GM12878 (cell line): ENCODE results near the gene DST. TPM values are rescaled to one million over a fixed set of nuclear protein-coding genes. Genes with fewer than 3 reads are reported as not detected.

Source experiments
- ATAC-seq: fragments of 200-7000 bp; cut with Tn5 transposase; 3 replicates; pipeline ENCODE4 v1.9.1; 2020; ENCODE audit warnings: mild to moderate bottlenecking, moderate library complexity
- BruUV-seq: library from RNA; stranded (reverse); fragments of 400-500 nt; replicated peaks from 2 replicates; lab custom pipeline; 2021; lab: Mats Ljungman, UMichigan
- CTCF ChIA-PET: fragments of 300-600 bp; sonication (Branson Sonifier 250); formaldehyde crosslinking; extraction: SDS; loops from one replicate; lab custom pipeline; 2021; ENCODE audit warnings: inconsistent platforms; lab: Yijun Ruan, JAX
- POLR2A ChIA-PET: fragments of 350-600 bp; formaldehyde crosslinking; extraction: SDS; loops from one replicate; lab custom pipeline; 2021; ENCODE audit warnings: inconsistent platforms; lab: Charles Lee
- RAD21 ChIA-PET: fragments of 300-600 bp; sonication (Branson Sonifier 250); formaldehyde crosslinking; loops from one replicate; lab custom pipeline; 2023; ENCODE audit warnings: antibody characterized with exemption; ENCODE audit not compliant: unreplicated experiment; lab: Charles Lee
- SMC1A ChIA-PET: fragments of 300-600 bp; sonication (Branson Sonifier 250); formaldehyde crosslinking; loops from one replicate; lab custom pipeline; 2023; ENCODE audit not compliant: unreplicated experiment, uncharacterized antibody; lab: Charles Lee
- DNase-seq: peaks from one replicate; pipeline ENCODE4 v3.0.0-alpha.2; 2011; ENCODE audit warnings: low read depth, low spot score
- FAIRE-seq: peaks from 3 replicates; lab custom pipeline; 2011; peaks lifted over from hg19 to GRCh38; lab: Jason Lieb, UNC
- H2AFZ ChIP-seq: 2 replicates; pipeline ENCODE4 v1.6.0; 2011; ENCODE audit warnings: low read depth, low read length, control low read depth; ENCODE audit not compliant: control insufficient read depth
- H3K27ac ChIP-seq: 2 replicates; pipeline ENCODE4 v1.5.1; 2011; ENCODE audit warnings: control low read depth; ENCODE audit not compliant: control insufficient read depth, insufficient read depth
- H3K27me3 ChIP-seq, 2 experiments: replicated peaks in 1 of 2; 2 replicates each; pipeline versions ENCODE4 v1.6.0 to v1.6.1; 2011; ENCODE audit warnings: low read length in 1 of 2; ENCODE audit not compliant: control insufficient read depth in 2 of 2, insufficient read depth in 2 of 2
- H3K36me3 ChIP-seq, 2 experiments: 2 replicates each; pipeline ENCODE4 v1.5.1; 2011; ENCODE audit warnings: low read length in 1 of 2; ENCODE audit not compliant: control insufficient read depth in 2 of 2, insufficient read depth in 2 of 2
- H3K4me1 ChIP-seq: 2 replicates; pipeline ENCODE4 v1.6.1; 2011; ENCODE audit warnings: mild to moderate bottlenecking, low read length, moderate library complexity, mixed read lengths; ENCODE audit not compliant: control insufficient read depth, insufficient read depth
- H3K4me2 ChIP-seq: 2 replicates; pipeline ENCODE4 v1.6.0; 2011; ENCODE audit warnings: control low read depth; ENCODE audit not compliant: control insufficient read depth, insufficient read depth
- H3K4me3 ChIP-seq: fragments of 200-600 bp; sonication (generic); 2 replicates; pipeline ENCODE4 v1.5.1; 2016
- H3K79me2 ChIP-seq: 2 replicates; pipeline ENCODE4 v1.6.0; 2011; ENCODE audit warnings: low read length; ENCODE audit not compliant: control insufficient read depth, insufficient read depth
- H3K9ac ChIP-seq: 2 replicates; pipeline ENCODE4 v1.8.0; 2011; ENCODE audit warnings: low read length, control low read depth, mixed read lengths; ENCODE audit not compliant: control insufficient read depth, insufficient read depth
- H3K9me3 ChIP-seq: replicated peaks from 3 replicates; pipeline ENCODE4 v1.5.1; 2011; ENCODE audit warnings: mild to moderate bottlenecking, low read length; ENCODE audit not compliant: control insufficient read depth, insufficient read depth
- H4K20me1 ChIP-seq: 2 replicates; pipeline ENCODE4 v1.6.0; 2011; ENCODE audit not compliant: control insufficient read depth, insufficient read depth
- BRCA1 ChIP-seq: IDR thresholded peaks from 2 replicates; pipeline ENCODE4 v1.6.1; 2011; ENCODE audit warnings: low read depth, low read length, improper control_type of control experiment
- EED ChIP-seq: sonication (generic); IDR thresholded peaks from 2 replicates; pipeline ENCODE4 v1.6.1; 2016; ENCODE audit warnings: antibody characterized with exemption, low read depth
- HCFC1 ChIP-seq: fragments of 150-350 bp; IDR thresholded peaks from 2 replicates; pipeline ENCODE4 v1.6.1; 2014; ENCODE audit warnings: low read length
- NFYA ChIP-seq: IDR thresholded peaks from 2 replicates; pipeline ENCODE4 v1.6.1; 2011; ENCODE audit warnings: low read depth, mild to moderate bottlenecking, low read length, improper control_type of control experiment, borderline replicate concordance
- RELA ChIP-seq: fragments of 450-650 bp; IDR thresholded peaks from 2 replicates; pipeline ENCODE4 v1.8.0; 2014; ENCODE audit warnings: borderline replicate concordance; ENCODE audit not compliant: partially characterized antibody
- SREBF2 ChIP-seq: IDR thresholded peaks from 2 replicates; pipeline ENCODE4 v1.6.1; 2012; ENCODE audit warnings: mild to moderate bottlenecking, low read length
- STAT1 ChIP-seq: fragments of 450-650 bp; conservative IDR thresholded peaks from 2 replicates; pipeline ENCODE4 v1.6.1; 2014; ENCODE audit warnings: antibody characterized with exemption, mild to moderate bottlenecking
- WGBS: methylation state at CpG from one replicate; pipeline ENCODE4 v1.1.6; 2016; ENCODE audit warnings: low lambda C conversion rate; ENCODE audit not compliant: insufficient replicate concordance, insufficient coverage; ENCODE audit errors: missing lambda C conversion rate; 5-methylcytosine and 5-hydroxymethylcytosine counted together
- in situ Hi-C: fragments of 300-500 bp; cut with MboI; formaldehyde crosslinking; loops from 9 replicates; pipeline ENCODE4 v1.14.3; 2018; ENCODE audit warnings: mixed read lengths
- intact Hi-C: fragments of 100-400 bp; cut with micrococcal nuclease; formaldehyde crosslinking; loops from one replicate; pipeline ENCODE4 v1.14.2; 2022; ENCODE audit not compliant: unreplicated experiment
- polyA plus RNA-seq, 11 experiments: library from polyadenylated mRNA; depleted of rRNA in 4 of 11; unstranded in 6 of 11; stranded (reverse) in 5 of 11; fragments of >200 nt; fragmentation: Nextera tagmentation in 4 of 11; fragmentation: Illumina TruSeq in 1 of 11; extraction: Ambion mirVana in 4 of 11; extraction: Trizol in 1 of 11; gene quantifications; 1 replicate in 1 of 11; 2 replicates in 10 of 11; pipeline versions ENCODE4 v1.2.1 to v1.2.3, GENCODE V29; 2011 to 2016; ENCODE audit warnings: inconsistent platforms in 2 of 11, missing spikeins in 2 of 11, low read depth in 1 of 11
- total RNA-seq, 4 experiments: library from RNA; depleted of rRNA in 3 of 4; stranded (reverse); fragments of >200 nt in 3 of 4; fragmentation: Illumina TruSeq in 1 of 4; extraction: Trizol in 1 of 4; gene quantifications; 2 replicates each; pipeline versions ENCODE4 v1.2.1 to v1.2.3, GENCODE V29; 2013 to 2021

The DST gene
- total and polyA plus RNA-seq, 10 of the 15 experiments (the other 5 are each of a cell fraction or from before 2014, with no cell fraction given) = 32.1 to 156 (median 75.0) TPM

DNA sequence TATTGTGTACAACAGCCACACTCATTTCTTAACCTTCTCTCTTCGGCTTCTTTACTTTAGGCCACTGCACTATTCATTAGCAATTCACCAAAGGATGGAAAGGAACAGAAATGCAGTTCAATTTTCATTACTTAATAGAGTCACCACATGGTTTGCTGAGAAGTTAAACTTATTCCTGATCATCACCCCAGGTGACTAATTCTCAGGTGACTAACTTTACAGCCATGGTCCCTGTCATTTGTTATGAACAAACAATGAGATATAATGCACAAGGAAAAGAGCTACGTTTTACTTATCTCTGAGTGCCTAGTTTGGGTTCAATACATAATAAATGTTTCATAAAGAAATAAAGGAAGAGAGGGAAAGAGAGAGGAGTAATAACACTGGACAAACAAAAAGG lies 45.8 kb upstream of the DST start:
- no peak overlapping the region for H3K4me2 ChIP-seq
- H3K27ac ChIP-seq = no peak overlapping the region
- H3K4me1 ChIP-seq = peaks cover 12% of the 10 kb centered on the region
- FAIRE-seq = no peak
- 44% methylated on average over 2 of the region's 2 CpGs for WGBS
- intact Hi-C loops (no loop called here), in situ Hi-C loops (no loop called here)
- no TSS peak for BruUV-seq
- H3K9me3 ChIP-seq = no peaks in the 10 kb centered on the region
- no peak overlapping the region for H3K9ac ChIP-seq
- ChIA-PET SMC1A (interaction anchor here (0.9 to 3.3 kb wide), 13 partner anchors 9 to 319 kb away, joined by 3 to 13 read pairs (median 4); no protein-coding TSS in a partner anchor), RAD21 (interaction anchor here (0.7 to 2.3 kb wide), 4 partner anchors 10 to 166 kb away, joined by 3 to 7 read pairs (median 3); no protein-coding TSS in a partner anchor), POLR2A (interaction anchor here (0.9 to 1.6 kb wide), 2 partner anchors 9 to 28 kb away, joined by 3 to 7 read pairs; no protein-coding TSS in a partner anchor), CTCF (interaction anchor here (0.9 to 4.3 kb wide), 11 partner anchors 9 to 163 kb away, joined by 3 to 32 read pairs (median 5); no protein-coding TSS in a partner anchor)
- no peaks in the 10 kb centered on the region for H4K20me1 ChIP-seq
- H3K27me3 ChIP-seq = no peaks in the 10 kb centered on the region
- no peak for TF ChIP-seq RELA
- no peak for TF ChIP-seq BRCA1
- no peak for TF ChIP-seq STAT1
- TF ChIP-seq NFYA = no peak
- ATAC-seq = no peak
- no peak overlapping the region for H3K4me3 ChIP-seq
- no peak for DNase-seq
- no peak overlapping the region for H2AFZ ChIP-seq
- peaks cover 2% of the 10 kb centered on the region; the same call in 1 of the 2 replicates for H3K79me2 ChIP-seq
- peaks cover 0 to 9% of the 10 kb centered on the region in 2 experiments; a peak in 3 of 4 replicates for H3K36me3 ChIP-seq

DNA sequence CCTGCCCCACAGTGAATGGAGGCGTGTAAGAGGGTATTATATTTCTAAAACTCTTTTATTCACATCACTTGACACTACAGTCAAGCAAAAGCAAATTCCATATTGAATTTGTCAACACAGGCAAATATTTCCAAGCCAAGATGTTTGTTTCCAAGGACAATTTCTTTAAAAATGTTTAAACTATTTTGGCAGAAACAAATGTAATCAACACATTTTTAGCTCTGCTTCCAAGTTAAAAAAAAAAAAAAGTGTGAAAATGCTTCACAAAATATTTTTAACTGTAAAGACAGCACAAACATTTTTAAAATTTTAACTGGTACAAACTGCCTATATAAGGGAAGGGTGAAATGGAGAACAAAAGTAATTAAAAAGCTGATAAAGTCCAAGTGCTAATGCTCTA lies 44.9 kb upstream of the DST start:
- WGBS = 47% methylated on average over 1 of the region's 1 CpG
- SMC1A ChIA-PET = interaction anchor here (0.7 to 3.3 kb wide), 8 partner anchors 10 to 164 kb away, joined by 3 to 13 read pairs (median 4); no protein-coding TSS in a partner anchor
- BruUV-seq = no TSS peak

More for the DNA sequence above, 44.9 kb upstream of the DST start:
- Histone ChIP-seq H3K4me1 (peaks cover 12% of the 10 kb centered on the region), H3K79me2 (peaks cover 2% of the 10 kb centered on the region; the same call in 1 of the 2 replicates), H3K27ac (no peak overlapping the region), H4K20me1 (no peaks in the 10 kb centered on the region), H3K9ac (no peak overlapping the region), H2AFZ (no peak overlapping the region), H3K4me2 (no peak overlapping the region), H3K36me3 (peaks cover 0 to 3% of the 10 kb centered on the region in 2 experiments; a peak in 2 of 4 replicates), H3K9me3 (no peaks in the 10 kb centered on the region), H3K4me3 (no peak overlapping the region), H3K27me3 (no peaks in the 10 kb centered on the region)
- FAIRE-seq = no peak
- intact Hi-C loops = no loop called here
- in situ Hi-C loops = no loop called here
- ATAC-seq = no peak
- DNase-seq = no peak
- TF ChIP-seq EED (no peak), SREBF2 (no peak), HCFC1 (no peak)
- POLR2A ChIA-PET = no interaction called here
- CTCF ChIA-PET = interaction anchor here (1.7 to 4.3 kb wide), 4 partner anchors 11 to 94 kb away, joined by 3 to 32 read pairs (median 7); no protein-coding TSS in a partner anchor
- RAD21 ChIA-PET = interaction anchor here (1.0 to 2.3 kb wide), 2 partner anchors 11 to 164 kb away, joined by 3 to 7 read pairs; no protein-coding TSS in a partner anchor
